D721Med (cell line): ENCODE results near the gene TMBIM1.

Source experiments
- DNase-seq: peaks from one replicate; pipeline ENCODE4 v3.0.0; 2011; ENCODE audit warnings: low spot score; ENCODE audit not compliant: insufficient read length
- FAIRE-seq: peaks from 2 replicates; lab custom pipeline; 2011; peaks lifted over from hg19 to GRCh38; lab: Jason Lieb, UNC
- TF ChIP-seq, protein P1 (sequence below): IDR thresholded peaks from 2 replicates; pipeline ENCODE4 v1.5.1; 2012; ENCODE audit warnings: mild to moderate bottlenecking, control low read depth; ENCODE audit not compliant: insufficient read depth; ENCODE audit errors: missing control alignments

TMBIM1 gene

DNA sequence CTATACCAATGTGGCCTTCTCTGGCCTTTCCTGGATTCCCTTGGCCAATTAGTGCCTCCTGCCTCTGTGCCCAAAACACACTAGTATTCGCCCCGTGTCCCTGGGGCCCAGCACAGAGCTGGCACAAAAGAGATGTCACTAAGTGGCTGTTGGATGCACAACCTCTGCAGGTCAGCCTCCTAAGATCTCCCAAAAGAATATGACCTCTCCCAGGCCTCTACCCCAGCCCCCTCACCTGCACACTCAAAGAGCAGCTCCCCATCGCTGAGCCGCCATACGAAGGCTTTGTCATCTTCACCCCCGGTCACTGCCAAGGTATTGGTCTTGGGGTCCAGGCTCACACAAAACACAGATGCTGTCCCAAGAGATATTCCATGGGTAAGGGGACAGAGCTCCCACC, 25.0 kb downstream of the TMBIM1 start:
- DNase-seq: no peak
- FAIRE-seq: no peak
- TF ChIP-seq, protein P1, sequence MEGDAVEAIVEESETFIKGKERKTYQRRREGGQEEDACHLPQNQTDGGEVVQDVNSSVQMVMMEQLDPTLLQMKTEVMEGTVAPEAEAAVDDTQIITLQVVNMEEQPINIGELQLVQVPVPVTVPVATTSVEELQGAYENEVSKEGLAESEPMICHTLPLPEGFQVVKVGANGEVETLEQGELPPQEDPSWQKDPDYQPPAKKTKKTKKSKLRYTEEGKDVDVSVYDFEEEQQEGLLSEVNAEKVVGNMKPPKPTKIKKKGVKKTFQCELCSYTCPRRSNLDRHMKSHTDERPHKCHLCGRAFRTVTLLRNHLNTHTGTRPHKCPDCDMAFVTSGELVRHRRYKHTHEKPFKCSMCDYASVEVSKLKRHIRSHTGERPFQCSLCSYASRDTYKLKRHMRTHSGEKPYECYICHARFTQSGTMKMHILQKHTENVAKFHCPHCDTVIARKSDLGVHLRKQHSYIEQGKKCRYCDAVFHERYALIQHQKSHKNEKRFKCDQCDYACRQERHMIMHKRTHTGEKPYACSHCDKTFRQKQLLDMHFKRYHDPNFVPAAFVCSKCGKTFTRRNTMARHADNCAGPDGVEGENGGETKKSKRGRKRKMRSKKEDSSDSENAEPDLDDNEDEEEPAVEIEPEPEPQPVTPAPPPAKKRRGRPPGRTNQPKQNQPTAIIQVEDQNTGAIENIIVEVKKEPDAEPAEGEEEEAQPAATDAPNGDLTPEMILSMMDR: no peak

DNA sequence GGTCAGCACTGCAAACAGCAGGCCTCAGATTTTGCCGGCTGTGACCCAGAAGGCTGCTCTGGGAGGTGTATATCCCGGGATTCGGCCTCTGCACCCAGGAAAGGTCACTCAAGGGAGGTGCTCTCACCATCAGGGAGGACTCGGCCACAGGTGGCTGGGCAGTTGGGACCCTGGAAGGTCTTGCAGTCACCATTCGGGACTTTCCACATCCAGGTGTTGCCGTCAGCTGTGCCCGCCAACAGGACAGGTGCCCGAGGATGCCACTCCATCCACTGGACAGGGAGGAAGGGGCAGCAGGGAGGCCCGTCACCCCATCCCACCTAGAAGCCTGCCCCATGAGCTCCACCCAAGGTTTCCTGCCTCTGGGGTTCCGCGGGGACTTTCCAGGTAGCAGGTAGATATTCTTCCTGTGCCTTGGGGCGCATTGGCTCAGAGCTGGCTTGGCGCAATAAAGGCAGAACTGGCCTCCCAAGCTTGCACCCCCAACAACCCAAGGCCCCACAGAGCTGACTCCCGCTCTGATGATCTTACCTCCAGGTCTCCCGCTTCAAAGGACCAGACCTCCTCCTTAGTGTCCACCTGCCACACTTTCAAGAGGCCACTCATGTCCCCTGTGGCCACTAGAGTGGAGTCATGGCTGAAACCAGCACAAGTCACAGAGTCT, 25.9 kb downstream of the TMBIM1 start:
- TF ChIP-seq, protein P1: no peak
- FAIRE-seq (no peak), DNase-seq (no peak)

DNA sequence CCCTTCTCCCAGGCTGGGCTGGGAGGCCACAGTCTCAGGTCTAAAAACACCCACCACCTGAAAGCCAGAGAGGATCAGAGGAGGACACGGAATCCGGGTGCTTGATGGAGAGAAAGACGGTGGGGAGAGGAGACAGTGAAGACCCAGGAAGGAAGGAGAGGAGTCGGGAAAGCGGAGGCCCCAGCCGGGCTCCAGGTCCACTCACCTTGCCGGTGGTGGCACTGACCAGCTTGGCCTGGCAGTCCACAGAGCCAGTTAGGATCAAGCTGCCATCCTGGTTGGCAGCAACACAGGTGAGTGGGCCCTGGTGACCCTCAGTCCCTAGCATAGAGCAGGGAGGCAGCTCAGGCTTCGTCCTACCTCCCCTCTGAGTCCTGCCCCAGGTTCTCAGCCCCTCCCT, 26.7 kb downstream of the TMBIM1 start:
- FAIRE-seq: no peak
- DNase-seq: no peak
- TF ChIP-seq, protein P1: no peak

DNA sequence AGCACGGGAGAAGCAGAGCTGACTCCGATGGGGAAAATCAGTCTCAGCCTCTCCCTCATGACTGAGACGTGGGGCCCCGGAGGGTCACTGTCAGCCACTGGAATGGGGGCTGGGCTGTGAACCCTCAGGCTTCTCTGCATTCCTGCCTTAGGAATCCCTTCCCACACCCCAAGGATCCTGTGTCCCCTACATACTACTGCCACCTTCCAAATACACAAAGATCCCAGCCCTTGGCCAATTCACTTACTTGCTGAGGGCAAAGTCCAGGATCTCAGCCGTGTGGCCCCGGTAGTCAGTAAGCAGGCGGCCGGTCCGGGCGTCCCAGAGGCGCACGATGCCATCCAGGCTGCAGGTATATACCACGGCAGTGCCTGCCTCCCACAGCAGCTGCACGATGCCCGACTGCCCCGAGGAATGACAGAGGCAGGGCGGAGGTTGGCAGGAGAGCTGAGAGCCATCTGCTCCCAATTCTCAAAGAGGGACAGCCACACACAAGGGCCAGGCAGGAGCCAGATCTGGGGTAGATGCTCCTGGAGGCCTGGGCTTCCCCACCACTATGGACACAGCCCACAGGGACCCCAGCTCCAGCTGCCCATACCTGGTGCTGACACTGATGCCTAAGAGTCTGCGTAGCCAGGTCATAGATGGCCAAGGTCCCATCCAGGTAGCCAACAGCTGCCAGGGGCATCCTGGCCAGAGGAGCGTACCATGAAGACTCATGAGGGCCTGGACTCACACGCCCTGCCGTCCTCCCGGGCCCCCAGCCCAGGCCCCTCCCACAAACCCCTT, 27.3 kb downstream of the TMBIM1 start:
- FAIRE-seq (no peak), DNase-seq (no peak)
- TF ChIP-seq, protein P1: no peak

DNA sequence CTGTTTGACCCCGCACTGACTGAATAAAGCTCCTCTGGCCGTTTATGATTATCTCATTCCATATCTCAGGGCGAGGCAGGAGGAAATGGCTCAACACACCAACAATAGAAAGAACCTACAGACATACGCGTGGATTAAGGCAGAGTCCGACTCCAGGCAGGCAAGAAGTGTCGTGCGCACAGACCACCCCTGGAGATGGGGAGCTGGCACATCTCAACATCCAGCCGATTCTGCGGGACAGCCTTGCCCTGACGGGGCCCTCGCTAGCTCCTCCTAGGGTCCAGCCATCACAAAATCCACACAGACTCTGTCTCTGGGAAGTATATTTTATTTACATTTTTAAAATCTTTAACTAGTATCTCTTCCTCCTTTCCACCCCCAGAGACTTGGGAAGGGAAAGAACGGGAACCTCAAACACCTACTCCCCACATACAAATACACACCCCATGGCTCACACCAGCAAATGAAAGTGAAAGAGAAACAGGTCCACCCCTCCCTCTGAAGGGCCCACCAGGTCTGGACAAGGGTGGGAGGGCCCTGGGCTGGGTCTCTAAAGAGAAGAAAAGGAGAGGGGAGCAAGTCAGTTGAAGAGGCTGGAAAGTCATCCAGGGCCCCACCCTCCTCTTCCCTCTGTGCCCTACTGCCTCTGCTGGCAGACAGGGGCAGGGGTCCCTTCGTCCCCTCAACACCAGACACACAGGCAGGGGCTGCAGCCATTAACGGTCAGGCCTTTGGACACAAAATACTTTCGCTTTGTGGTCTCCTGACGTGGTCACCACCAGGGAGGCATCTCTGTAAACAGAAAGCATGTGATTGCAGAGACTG, 28.3 kb downstream of the TMBIM1 start:
- TF ChIP-seq, protein P1: no peak
- no peak for DNase-seq
- no peak for FAIRE-seq

DNA sequence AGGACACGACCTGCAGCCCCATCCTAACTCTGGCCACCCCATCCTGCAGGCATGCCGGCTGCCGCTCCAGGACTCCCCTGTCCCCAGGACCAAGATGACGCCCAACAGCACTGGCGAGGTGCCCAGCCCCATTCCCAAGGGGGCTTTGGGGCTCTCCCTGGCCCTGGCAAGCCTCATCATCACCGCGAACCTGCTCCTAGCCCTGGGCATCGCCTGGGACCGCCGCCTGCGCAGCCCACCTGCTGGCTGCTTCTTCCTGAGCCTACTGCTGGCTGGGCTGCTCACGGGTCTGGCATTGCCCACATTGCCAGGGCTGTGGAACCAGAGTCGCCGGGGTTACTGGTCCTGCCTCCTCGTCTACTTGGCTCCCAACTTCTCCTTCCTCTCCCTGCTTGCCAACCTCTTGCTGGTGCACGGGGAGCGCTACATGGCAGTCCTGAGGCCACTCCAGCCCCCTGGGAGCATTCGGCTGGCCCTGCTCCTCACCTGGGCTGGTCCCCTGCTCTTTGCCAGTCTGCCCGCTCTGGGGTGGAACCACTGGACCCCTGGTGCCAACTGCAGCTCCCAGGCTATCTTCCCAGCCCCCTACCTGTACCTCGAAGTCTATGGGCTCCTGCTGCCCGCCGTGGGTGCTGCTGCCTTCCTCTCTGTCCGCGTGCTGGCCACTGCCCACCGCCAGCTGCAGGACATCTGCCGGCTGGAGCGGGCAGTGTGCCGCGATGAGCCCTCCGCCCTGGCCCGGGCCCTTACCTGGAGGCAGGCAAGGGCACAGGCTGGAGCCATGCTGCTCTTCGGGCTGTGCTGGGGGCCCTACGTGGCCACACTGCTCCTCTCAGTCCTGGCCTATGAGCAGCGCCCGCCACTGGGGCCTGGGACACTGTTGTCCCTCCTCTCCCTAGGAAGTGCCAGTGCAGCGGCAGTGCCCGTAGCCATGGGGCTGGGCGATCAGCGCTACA, 29.4 kb downstream of the TMBIM1 start:
- FAIRE-seq: no peak
- DNase-seq: no peak
- TF ChIP-seq, protein P1: no peak
